A549 (cell line): ENCODE results near the gene OR5D16. TPM values are rescaled to one million over a fixed set of nuclear protein-coding genes. Genes with fewer than 3 reads are reported as not detected.
"Not testable (repeated sequence)": the region's sequence is repeated elsewhere in the genome, so short reads cannot be mapped to it uniquely, and the experiment has no call there.

Source experiments
- ATAC-seq, 2 experiments: fragments of 200-7000 bp in 1 of 2; fragments of >200 bp in 1 of 2; cut with Nextera tagmentation in 1 of 2; cut with Tn5 transposase in 1 of 2; 3 replicates each; pipeline versions ENCODE4 v1.8.0 to v1.9.1; 2018 to 2020; ENCODE audit warnings: mild to moderate bottlenecking in 1 of 2, moderate library complexity in 1 of 2
- CTCF ChIA-PET: fragments of 300-600 bp; sonication (Branson Sonifier 250); formaldehyde crosslinking; extraction: SDS; loops from one replicate; lab custom pipeline; 2021; ENCODE audit warnings: antibody characterized with exemption, inconsistent platforms; lab: Yijun Ruan, JAX
- POLR2A ChIA-PET: fragments of 350-600 bp; formaldehyde crosslinking; extraction: SDS; loops from one replicate; lab custom pipeline; 2021; ENCODE audit warnings: antibody characterized with exemption, inconsistent platforms; lab: Yijun Ruan, JAX
- DNase-seq, 2 experiments: peaks; one replicate each; pipeline versions ENCODE4 v3.0.0 to v3.0.0-alpha.2; 2011 to 2016; ENCODE audit warnings: low read depth in 1 of 2, low spot score in 1 of 2
- FAIRE-seq: peaks from 2 replicates; lab custom pipeline; 2011; peaks lifted over from hg19 to GRCh38; lab: Jason Lieb, UNC
- H3K27ac ChIP-seq, 2 experiments: fragments of >200 bp; sonication (Bioruptor Twin); formaldehyde crosslinking; 3 replicates each; pipeline ENCODE4 v1.5.1; 2016 to 2017
- H3K4me1 ChIP-seq: fragments of >200 bp; sonication (Bioruptor Twin); formaldehyde crosslinking; 3 replicates; pipeline ENCODE4 v1.6.1; 2016
- H3K4me2 ChIP-seq: fragments of >200 bp; sonication (Bioruptor Twin); formaldehyde crosslinking; 3 replicates; pipeline ENCODE4 v1.6.1; 2016
- H3K4me3 ChIP-seq: fragments of >200 bp; sonication (Bioruptor Twin); formaldehyde crosslinking; 3 replicates; pipeline ENCODE4 v1.5.1; 2016
- H3K9me3 ChIP-seq: fragments of >200 bp; sonication (Bioruptor Twin); formaldehyde crosslinking; 3 replicates; pipeline ENCODE4 v1.6.1; 2016
- CBX2 ChIP-seq: fragments of 200-600 bp; sonication (generic); IDR thresholded peaks from 2 replicates; pipeline ENCODE4 v1.6.1; 2016; ENCODE audit warnings: low read depth, mild to moderate bottlenecking, borderline replicate concordance
- CBX8 ChIP-seq: fragments of 200-600 bp; sonication (generic); IDR thresholded peaks from 2 replicates; pipeline ENCODE4 v1.6.1; 2016
- CHD4 ChIP-seq: fragments of 200-600 bp; sonication (generic); IDR thresholded peaks from 2 replicates; pipeline ENCODE4 v1.6.1; 2016; ENCODE audit warnings: antibody characterized with exemption, mild to moderate bottlenecking, borderline replicate concordance
- EHF ChIP-seq: fragments of 250-450 bp; sonication (Bioruptor Pico); IDR thresholded peaks from 2 replicates; pipeline ENCODE4 v1.5.0; 2020; ENCODE audit warnings: mild to moderate bottlenecking
- EHMT2 ChIP-seq: fragments of 200-600 bp; sonication (generic); IDR thresholded peaks from 2 replicates; pipeline ENCODE4 v1.6.1; 2016; ENCODE audit warnings: antibody characterized with exemption, low read depth, mild to moderate bottlenecking, moderate library complexity
- EP300 ChIP-seq, 2 experiments: fragments of >200 bp; sonication (Bioruptor Twin); formaldehyde crosslinking; IDR thresholded peaks; 2 replicates in 1 of 2; 3 replicates in 1 of 2; pipeline ENCODE4 v1.6.1; 2016 to 2017
- FOSB ChIP-seq: fragments of 250-450 bp; sonication (Bioruptor Pico); IDR thresholded peaks from 2 replicates; pipeline ENCODE4 v1.5.0; 2020; ENCODE audit warnings: mild to moderate bottlenecking, moderate library complexity
- FOSL2 ChIP-seq, 2 experiments: fragments of 450-650 bp in 1 of 2; fragments of >200 bp in 1 of 2; sonication (Bioruptor Twin) in 1 of 2; formaldehyde crosslinking; IDR thresholded peaks; 2 replicates each; pipeline versions ENCODE4 v1.5.0 to v1.6.1; 2016 to 2020; ENCODE audit warnings: mild to moderate bottlenecking in 1 of 2, moderate library complexity in 1 of 2
- FOXS1 ChIP-seq: fragments of 250-450 bp; sonication (Bioruptor Pico); IDR thresholded peaks from 2 replicates; pipeline ENCODE4 v1.5.0; 2020; ENCODE audit warnings: mild to moderate bottlenecking, moderate library complexity
- GATA3 ChIP-seq: IDR thresholded peaks from 2 replicates; pipeline ENCODE4 v1.6.1; 2012; ENCODE audit warnings: borderline replicate concordance
- HOXB5 ChIP-seq: fragments of 250-450 bp; sonication (Bioruptor Pico); IDR thresholded peaks from 2 replicates; pipeline ENCODE4 v1.5.0; 2020; ENCODE audit warnings: mild to moderate bottlenecking, moderate library complexity
- JUNB ChIP-seq: fragments of >200 bp; sonication (Bioruptor Twin); formaldehyde crosslinking; IDR thresholded peaks from 2 replicates; pipeline ENCODE4 v1.6.1; 2016
- KDM1A ChIP-seq: fragments of 200-600 bp; sonication (generic); IDR thresholded peaks from 2 replicates; pipeline ENCODE4 v1.6.1; 2016; ENCODE audit warnings: low read depth, mild to moderate bottlenecking
- MAFK ChIP-seq: fragments of 450-650 bp; IDR thresholded peaks from 2 replicates; pipeline ENCODE4 v1.6.1; 2014; ENCODE audit not compliant: partially characterized antibody
- MAZ ChIP-seq: fragments of 150-350 bp; IDR thresholded peaks from 2 replicates; pipeline ENCODE4 v1.6.1; 2014; ENCODE audit warnings: antibody characterized with exemption, low read depth, low read length, borderline replicate concordance
- NPAS2 ChIP-seq: fragments of 250-450 bp; sonication (Bioruptor Pico); IDR thresholded peaks from 2 replicates; pipeline ENCODE4 v1.8.0; 2022; ENCODE audit warnings: mild to moderate bottlenecking, moderate library complexity, borderline replicate concordance
- PHF8 ChIP-seq: fragments of 200-600 bp; sonication (generic); IDR thresholded peaks from 2 replicates; pipeline ENCODE4 v1.6.1; 2016; ENCODE audit warnings: low read depth, mild to moderate bottlenecking, antibody characterized with exemption, moderate library complexity, borderline replicate concordance
- POLR2A ChIP-seq: IDR thresholded peaks from 2 replicates; pipeline ENCODE4 v1.6.1; 2012; ENCODE audit warnings: mild to moderate bottlenecking, low read length
- RCOR1 ChIP-seq: fragments of 150-350 bp; IDR thresholded peaks from 2 replicates; pipeline ENCODE4 v1.6.1; 2014; ENCODE audit warnings: antibody characterized with exemption, low read length, low read depth
- RFX5 ChIP-seq: fragments of 450-650 bp; IDR thresholded peaks from 2 replicates; pipeline ENCODE4 v1.7.1; 2014; ENCODE audit warnings: antibody characterized with exemption, mild to moderate bottlenecking, moderate library complexity
- ZC3H11A ChIP-seq: fragments of 450-650 bp; IDR thresholded peaks from 2 replicates; pipeline ENCODE4 v1.6.1; 2014; ENCODE audit warnings: antibody characterized with exemption, mild to moderate bottlenecking
- ZNF302 ChIP-seq: fragments of 250-450 bp; sonication (Bioruptor Pico); IDR thresholded peaks from 2 replicates; pipeline ENCODE4 v1.9.0; 2021; ENCODE audit warnings: inconsistent platforms, mild to moderate bottlenecking, moderate library complexity
- WGBS: methylation state at CpG from one replicate; pipeline ENCODE4 v1.1.6; 2017; ENCODE audit errors: missing lambda C conversion rate; 5-methylcytosine and 5-hydroxymethylcytosine counted together
- polyA plus RNA-seq, 4 experiments: library from polyadenylated mRNA; depleted of rRNA in 3 of 4; stranded (reverse); fragments of >200 nt; fragmentation: RNase III in 1 of 4; extraction: RNeasy Plus Mini Kit Qiagen cat#74134 plus additional on column Dnase treatment in 1 of 4; gene quantifications; 2 replicates in 3 of 4; 3 replicates in 1 of 4; pipeline ENCODE4 v1.2.3, GENCODE V29; 2011 to 2017
- TF ChIP-seq, protein P1 (sequence below): fragments of >200 bp; sonication (Bioruptor Twin); formaldehyde crosslinking; IDR thresholded peaks from 2 replicates; pipeline ENCODE4 v1.6.1; 2016
- TF ChIP-seq, protein P2 (sequence below): fragments of >200 bp; sonication (Bioruptor Twin); formaldehyde crosslinking; IDR thresholded peaks from 3 replicates; pipeline ENCODE4 v1.5.1; 2016

Gene OR5D16
- polyA plus RNA-seq, 2 of the 4 experiments (the other 2 are of a cell fraction) = not detected

DNA sequence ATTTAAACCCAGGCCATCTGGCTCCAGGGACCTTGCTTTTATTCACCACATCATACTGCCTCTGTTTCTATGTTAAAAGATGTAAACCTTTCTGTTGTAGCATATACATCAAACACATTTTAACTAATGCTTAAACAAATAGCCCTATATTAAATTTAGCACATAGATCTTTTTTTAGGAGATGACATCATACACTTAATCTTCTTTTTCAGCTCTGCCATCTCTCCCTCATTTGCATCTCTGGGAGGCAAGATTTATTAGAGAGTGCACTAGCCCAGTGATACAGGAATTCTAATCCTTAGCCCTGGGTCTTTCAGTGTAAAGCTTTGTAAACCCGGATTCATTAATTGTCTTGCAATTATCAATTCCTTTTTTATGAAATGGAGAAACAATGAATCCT is 13.6 kb downstream of the OR5D16 start:
- no peak overlapping the region for H3K4me3 ChIP-seq
- TF ChIP-seq ZC3H11A = no peak
- TF ChIP-seq MAZ = no peak
- TF ChIP-seq GATA3 = no peak
- no peak for TF ChIP-seq MAFK
- no peak for TF ChIP-seq FOSL2 (IDR thresholded peaks at IDR 0.05)
- TF ChIP-seq FOSL2 (CRISPR knock-in tag; IDR thresholded peaks at IDR 0.05) = no peak
- TF ChIP-seq CBX8 = no peak
- TF ChIP-seq PHF8 = no peak
- TF ChIP-seq ZNF302 (CRISPR knock-in tag) = no peak
- no peak for TF ChIP-seq POLR2A
- no peak for TF ChIP-seq RCOR1
- TF ChIP-seq, protein P1, sequence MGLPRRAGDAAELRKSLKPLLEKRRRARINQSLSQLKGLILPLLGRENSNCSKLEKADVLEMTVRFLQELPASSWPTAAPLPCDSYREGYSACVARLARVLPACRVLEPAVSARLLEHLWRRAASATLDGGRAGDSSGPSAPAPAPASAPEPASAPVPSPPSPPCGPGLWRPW = no peak
- TF ChIP-seq, all 56 proteins: peak for 0
- Histone ChIP-seq H3K4me2 (no peak overlapping the region), H3K27ac (no peak overlapping the region), H3K4me1 (no peaks in the 10 kb centered on the region), H3K9me3 (no peaks in the 10 kb centered on the region)
- ChIA-PET POLR2A (no interaction called here), CTCF (no interaction called here)
- no peak for DNase-seq
- no peak for ATAC-seq
- no peak for FAIRE-seq
- WGBS = 0% methylated on average over 1 of the region's 1 CpG

DNA sequence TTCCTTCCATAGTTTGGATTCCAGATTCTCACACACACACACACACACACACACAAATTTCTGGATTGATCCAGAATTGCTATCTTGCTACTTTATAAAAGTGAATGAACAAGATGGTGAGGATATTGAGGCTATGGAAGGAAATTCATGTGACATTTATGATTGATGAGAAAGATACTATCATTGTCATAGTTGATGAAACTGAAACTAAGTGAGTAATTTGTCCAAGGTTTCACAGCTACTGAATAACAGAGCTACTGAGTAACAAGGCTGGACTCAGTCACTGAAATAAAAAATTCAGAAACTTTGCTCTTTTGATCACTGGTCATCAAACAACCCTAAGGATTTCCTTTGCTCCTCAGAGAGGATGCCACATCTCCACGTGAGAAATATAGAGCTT is 16.2 kb downstream of the OR5D16 start:
- Histone ChIP-seq H3K9me3 (no peaks in the 10 kb centered on the region), H3K27ac (no peak overlapping the region), H3K4me2 (no peak overlapping the region), H3K4me3 (no peak overlapping the region), H3K4me1 (no peaks in the 10 kb centered on the region)
- ATAC-seq (no peak), DNase-seq (no peak), FAIRE-seq (no peak)
- 0% methylated on average over 1 of the region's 1 CpG for WGBS
- POLR2A ChIA-PET = no interaction called here
- CTCF ChIA-PET = no interaction called here
- no peak for TF ChIP-seq FOXS1
- TF ChIP-seq CBX2 = no peak
- TF ChIP-seq HOXB5 (CRISPR knock-in tag) = no peak
- TF ChIP-seq KDM1A = no peak
- TF ChIP-seq POLR2A = no peak
- no peak for TF ChIP-seq MAFK
- TF ChIP-seq EHF (CRISPR knock-in tag) = no peak
- TF ChIP-seq RFX5 = no peak
- TF ChIP-seq EHMT2 = no peak
- TF ChIP-seq EP300 (IDR thresholded peaks at IDR 0.05) = no peak
- TF ChIP-seq, protein P2, sequence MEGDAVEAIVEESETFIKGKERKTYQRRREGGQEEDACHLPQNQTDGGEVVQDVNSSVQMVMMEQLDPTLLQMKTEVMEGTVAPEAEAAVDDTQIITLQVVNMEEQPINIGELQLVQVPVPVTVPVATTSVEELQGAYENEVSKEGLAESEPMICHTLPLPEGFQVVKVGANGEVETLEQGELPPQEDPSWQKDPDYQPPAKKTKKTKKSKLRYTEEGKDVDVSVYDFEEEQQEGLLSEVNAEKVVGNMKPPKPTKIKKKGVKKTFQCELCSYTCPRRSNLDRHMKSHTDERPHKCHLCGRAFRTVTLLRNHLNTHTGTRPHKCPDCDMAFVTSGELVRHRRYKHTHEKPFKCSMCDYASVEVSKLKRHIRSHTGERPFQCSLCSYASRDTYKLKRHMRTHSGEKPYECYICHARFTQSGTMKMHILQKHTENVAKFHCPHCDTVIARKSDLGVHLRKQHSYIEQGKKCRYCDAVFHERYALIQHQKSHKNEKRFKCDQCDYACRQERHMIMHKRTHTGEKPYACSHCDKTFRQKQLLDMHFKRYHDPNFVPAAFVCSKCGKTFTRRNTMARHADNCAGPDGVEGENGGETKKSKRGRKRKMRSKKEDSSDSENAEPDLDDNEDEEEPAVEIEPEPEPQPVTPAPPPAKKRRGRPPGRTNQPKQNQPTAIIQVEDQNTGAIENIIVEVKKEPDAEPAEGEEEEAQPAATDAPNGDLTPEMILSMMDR = no peak
- no peak for TF ChIP-seq FOSB
- TF ChIP-seq JUNB = no peak
- TF ChIP-seq CHD4 = no peak
- no peak for TF ChIP-seq ZC3H11A
- no peak for TF ChIP-seq NPAS2 (CRISPR knock-in tag)

DNA sequence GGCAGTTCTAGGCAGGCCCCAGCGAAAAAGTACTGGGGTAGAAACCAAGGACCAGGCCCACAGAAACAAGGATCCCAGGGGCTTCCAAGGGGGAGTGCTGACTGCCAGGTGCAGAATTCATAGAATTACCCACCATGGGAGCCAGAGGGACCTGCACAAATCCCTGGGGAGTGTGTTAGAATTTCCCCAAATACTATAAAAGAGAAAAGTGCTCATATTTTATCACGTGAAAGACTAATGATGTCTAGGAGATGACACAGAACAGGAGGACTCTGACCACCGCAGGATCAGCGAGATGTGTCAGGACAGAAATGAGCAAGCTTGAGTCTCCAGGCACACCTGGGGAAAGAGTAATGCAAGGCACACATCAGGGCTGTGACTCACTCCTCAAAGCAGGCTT is 28.8 kb downstream of the OR5D16 start:
- not testable (repeated sequence) for FAIRE-seq
- 10% methylated on average over 3 of the region's 4 CpGs for WGBS

DNA sequence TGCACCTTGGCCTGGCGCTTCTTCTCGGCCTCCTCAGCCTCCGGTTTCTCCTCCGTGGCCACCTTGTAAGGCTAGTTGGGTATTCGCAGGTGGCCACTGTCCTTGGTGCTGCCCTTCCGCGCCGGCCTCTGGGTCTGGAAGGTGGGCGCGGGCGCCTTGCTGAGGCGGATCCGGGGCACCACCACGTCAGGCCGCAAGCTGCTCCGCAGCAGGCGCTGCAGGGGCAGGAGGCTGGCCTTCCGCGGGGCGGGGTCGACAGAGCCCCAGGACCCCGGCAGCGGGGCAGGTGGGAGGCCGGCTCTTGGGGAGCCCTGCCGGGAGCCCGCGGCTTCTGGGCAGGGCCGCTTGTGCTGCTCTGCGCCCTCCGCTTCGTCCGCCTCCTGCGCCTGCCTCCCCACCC is 34.2 kb downstream of the OR5D16 start:
- POLR2A ChIA-PET, ATAC-seq, FAIRE-seq, H3K4me3 ChIP-seq, DNase-seq, H3K27ac ChIP-seq, H3K4me2 ChIP-seq, H3K9me3 ChIP-seq, CTCF ChIA-PET, H3K4me1 ChIP-seq: not testable (repeated sequence)
- 74% methylated on average over 4 of the region's 33 CpGs for WGBS

More for the DNA sequence above, 28.8 kb downstream of the OR5D16 start:
- DNase-seq, H3K9me3 ChIP-seq, ATAC-seq, H3K27ac ChIP-seq, H3K4me2 ChIP-seq, CTCF ChIA-PET, H3K4me1 ChIP-seq, H3K4me3 ChIP-seq, POLR2A ChIA-PET: not testable (repeated sequence)

DNA sequence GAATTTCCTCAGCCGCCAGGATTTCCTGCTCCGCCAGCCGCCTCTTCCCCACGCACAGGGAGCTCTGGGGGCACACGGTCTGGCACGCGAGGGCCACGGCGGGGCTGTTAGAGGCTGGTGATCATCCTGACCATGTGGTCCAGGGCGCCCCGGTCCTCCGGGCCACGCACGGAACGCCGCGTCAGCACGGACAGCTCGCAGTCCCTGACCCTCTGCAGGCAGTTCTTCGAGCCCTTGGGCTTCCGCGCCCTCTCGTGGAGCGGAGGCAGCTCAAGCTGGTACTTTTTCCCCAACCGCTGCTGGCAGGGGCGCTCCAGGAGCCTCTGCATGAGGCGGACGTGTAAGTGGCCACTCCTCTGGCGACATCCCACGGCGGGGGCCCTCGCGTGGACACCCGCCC is 34.6 kb downstream of the OR5D16 start:
- DNase-seq, H3K27ac ChIP-seq, POLR2A ChIA-PET, H3K4me3 ChIP-seq, ATAC-seq, H3K4me1 ChIP-seq, H3K9me3 ChIP-seq, CTCF ChIA-PET, FAIRE-seq, H3K4me2 ChIP-seq: not testable (repeated sequence)
- WGBS = 72% methylated on average over 18 of the region's 34 CpGs

DNA sequence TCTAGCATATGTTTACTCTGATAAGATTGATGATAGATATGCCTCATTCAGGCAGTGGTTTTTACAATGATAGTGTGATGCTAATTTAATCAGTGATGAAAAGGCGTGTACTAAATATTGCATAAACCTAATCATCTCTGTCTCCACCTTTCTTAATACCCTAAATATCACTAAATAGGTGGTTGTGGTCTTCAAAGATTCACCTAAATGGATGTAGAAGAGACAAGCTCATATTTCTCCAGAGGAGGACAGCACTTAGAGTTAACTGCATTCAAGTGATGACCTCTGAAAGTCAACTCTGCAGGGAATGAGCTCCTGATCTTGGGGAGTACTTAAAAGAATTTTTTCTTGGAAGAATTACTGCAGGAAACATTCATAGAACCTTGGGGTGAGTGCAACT is 44.4 kb downstream of the OR5D16 start, which contains the start of gene TRIM51:
TRIM51 (plus strand) TSS at position 301 of the 400 bp plus-strand sequence. CDS start 2,132 bp downstream, outside the sequence.
- H3K4me1 ChIP-seq, H3K9me3 ChIP-seq, H3K4me3 ChIP-seq, CTCF ChIA-PET, ATAC-seq, DNase-seq, H3K4me2 ChIP-seq, POLR2A ChIA-PET, H3K27ac ChIP-seq, FAIRE-seq: not testable (repeated sequence)
- WGBS = 0% methylated on average over 1 of the region's 1 CpG
